GM21390 (cell line): ENCODE results near the gene FNIP2.
"Not testable (repeated sequence)": the region's sequence is repeated elsewhere in the genome, so short reads cannot be mapped to it uniquely, and the experiment has no call there.

Experiments
- ATAC-seq: cut with Tn5 transposase; IDR thresholded peaks from one replicate; pipeline ENCODE4 v1.9.1; 2021; ENCODE audit not compliant: unreplicated experiment

The FNIP2 gene

DNA sequence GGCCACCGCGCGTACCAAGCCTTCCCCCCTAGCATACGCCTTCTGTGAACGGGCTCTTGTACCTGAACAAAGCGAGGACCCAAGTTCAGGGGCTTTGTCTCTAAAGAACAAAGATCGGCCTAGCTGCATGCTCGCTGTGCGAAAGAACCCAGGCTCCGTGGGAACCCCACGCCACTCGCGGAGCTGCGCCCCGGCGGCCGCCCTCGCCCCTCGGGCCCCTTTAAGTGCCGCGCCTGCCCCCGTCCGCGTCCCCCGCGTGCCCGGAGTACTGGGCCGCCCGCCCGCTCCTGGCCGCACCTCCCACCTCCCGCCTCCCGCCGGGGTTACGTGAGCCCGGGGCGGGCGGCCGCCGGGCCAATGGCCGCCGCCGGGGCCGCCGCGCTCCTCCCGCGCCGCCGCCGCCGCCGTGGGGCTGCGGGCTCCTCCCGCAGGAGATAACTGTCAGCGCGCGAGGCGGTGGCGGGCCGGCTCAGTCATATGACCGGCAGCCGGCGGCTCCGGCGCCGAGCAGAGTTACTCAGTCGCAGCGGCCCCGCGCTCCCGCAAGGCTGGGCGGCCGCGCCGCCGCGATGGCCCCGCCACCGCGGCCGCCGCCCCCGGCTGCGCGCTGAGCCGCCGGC is at the start of gene FNIP2:
Gene FNIP2, plus strand, starts transcription at position 472 of the 620 bp plus-strand sequence. CDS start 187 bp downstream, outside the sequence.
- ATAC-seq: peak; percentile 76

DNA sequence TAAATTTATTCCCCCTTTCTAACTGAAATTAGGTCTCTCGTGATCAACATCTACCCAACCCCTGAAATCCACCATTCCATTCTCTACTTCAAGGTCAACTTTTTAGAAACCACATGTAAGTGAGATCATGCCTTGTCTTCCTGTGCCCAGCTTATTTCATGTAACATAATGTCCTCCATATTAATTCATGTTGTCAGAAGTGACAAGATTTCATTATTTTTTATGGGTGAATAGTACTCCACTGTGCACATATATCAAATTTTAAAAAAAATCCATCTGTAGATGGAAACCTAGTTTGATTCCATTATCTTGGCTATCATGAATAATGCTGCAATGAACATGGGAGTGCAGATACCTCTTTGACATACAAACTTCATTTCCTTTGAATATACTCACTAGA is 47.1 kb upstream of the FNIP2 start:
- ATAC-seq: no peak

DNA sequence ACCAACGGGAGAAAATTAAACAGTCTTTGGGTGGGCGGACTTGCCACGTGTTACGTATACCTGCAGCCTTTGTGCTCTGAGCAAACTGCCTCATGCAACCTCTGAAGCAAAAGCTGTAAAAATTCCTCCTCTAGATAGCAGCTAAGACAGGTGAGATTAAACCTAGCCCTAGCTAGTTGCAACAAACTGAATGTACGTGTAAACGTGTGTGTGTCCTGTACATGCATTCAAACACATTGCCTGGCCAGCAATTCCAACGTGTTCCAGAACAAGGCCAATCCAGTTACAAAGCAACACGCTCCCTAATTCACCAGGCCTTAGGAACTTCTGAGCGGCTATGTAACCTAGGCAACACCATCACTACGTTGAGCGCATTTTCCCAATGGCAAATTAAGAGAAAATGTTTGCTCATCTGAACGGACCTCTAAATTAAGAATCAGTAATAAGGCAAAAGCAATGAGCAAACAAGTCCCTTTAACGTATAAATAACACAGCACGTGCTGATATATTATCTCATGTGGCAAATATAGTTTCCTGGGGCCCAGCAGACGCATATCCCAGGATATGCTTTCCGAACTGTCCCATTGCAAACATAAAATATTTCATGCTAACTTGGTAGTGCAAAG is 46.4 kb upstream of the FNIP2 start:
- ATAC-seq: peak; percentile 22

DNA sequence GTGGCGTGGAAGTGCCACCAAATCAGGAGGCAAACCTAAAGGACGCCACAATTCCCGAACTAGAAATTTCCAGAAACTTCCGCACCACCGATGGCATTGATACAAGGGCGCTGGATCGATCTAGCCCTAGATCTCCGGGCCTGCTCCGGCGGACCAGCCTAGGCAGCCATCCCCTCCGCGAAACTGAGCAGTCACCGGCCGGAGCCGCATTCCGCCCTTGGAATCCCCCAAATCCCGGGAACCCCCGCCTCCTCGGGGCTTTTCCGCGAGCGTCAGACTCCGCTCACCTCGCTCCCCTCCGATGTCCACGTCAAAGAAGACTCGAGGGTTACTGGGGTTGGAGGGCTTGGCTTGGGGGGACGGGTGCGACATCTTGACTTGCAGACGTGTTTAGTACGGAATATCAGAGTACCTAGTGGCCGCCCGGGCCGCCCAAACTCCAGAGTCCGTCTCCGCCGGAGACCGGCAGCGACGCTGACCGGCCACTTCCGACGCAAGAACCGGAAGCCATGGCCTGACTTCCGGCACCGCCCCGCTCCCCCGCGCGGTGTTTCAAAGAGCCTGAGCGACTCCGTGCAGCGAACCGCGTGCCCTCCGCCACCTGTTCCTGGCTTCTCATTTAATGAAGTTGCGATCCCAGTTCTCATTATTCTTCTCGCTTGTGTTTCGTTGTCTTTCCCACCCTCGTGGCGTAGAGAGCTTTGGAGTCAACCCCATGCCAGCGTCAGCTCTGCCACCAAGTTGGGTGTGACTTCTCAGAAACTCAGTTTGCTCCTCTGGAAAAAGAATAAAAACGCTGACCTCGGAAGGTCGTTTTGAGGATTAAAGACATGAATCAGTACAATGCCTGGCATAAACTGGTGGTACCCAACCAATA is 45.7 kb upstream of the FNIP2 start, which contains the start of gene PPID:
Gene PPID, minus strand, starts transcription at position 480 of the 877 bp plus-strand sequence. Its CDS starts 108 bp downstream, at position 372.
- ATAC-seq: peak; percentile 96

DNA sequence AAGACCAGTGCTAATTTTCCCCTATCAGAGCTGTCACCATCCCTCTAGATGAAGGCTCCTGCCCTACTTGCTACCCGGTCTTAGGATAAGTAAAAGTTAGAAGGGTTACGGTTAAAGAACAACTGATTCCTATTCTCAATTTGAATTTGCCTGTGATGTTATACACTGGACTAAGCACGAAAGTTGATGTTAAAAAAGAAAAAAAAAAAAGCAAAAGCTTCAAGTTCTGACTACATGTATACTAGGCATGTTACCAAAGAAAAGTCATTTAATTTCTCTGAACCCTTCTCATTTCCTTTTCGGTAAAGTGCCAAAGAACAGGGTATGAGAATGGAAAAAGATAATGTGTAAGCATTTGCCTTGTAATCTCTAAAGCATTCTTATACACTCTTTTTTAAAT is 44.2 kb upstream of the FNIP2 start:
- ATAC-seq: no peak

DNA sequence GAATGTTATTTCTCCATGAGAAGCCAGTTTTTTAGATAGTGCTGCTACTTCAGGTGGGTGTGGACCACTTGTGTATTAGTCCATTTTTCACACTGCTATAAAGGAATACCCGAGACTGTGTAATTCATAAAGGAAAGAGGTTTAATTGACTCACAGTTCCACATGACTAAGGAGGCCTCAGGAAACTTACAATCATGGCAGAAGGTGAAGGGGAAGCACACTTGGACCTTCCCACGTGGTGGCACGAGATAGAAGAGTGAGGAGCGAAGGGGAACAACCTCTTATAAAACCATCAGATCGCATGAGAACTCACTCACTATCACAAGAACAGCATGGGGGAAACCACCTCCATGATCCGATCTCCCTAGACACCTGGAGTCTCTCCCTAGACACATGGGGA is 42.2 kb upstream of the FNIP2 start:
- ATAC-seq: no peak

DNA sequence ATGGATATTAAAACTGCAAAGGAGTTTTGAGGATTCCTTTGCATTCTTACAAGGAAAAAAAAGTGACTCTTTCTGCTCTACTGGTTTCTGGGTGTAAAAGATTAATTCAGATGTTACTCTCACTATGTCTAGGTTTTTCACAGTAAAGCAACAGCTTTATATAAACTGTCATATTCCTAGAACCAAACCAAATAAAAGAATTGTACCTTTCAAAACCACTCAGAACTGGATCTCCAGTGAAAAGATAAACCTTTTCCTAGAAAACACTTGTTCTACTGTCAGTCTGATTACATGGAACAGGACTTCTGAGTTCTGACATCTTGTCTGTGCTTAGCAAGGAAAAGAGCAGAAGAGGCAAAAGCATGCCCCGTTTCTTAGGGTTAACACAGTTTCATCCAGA is 40.6 kb upstream of the FNIP2 start:
- ATAC-seq: no peak

DNA sequence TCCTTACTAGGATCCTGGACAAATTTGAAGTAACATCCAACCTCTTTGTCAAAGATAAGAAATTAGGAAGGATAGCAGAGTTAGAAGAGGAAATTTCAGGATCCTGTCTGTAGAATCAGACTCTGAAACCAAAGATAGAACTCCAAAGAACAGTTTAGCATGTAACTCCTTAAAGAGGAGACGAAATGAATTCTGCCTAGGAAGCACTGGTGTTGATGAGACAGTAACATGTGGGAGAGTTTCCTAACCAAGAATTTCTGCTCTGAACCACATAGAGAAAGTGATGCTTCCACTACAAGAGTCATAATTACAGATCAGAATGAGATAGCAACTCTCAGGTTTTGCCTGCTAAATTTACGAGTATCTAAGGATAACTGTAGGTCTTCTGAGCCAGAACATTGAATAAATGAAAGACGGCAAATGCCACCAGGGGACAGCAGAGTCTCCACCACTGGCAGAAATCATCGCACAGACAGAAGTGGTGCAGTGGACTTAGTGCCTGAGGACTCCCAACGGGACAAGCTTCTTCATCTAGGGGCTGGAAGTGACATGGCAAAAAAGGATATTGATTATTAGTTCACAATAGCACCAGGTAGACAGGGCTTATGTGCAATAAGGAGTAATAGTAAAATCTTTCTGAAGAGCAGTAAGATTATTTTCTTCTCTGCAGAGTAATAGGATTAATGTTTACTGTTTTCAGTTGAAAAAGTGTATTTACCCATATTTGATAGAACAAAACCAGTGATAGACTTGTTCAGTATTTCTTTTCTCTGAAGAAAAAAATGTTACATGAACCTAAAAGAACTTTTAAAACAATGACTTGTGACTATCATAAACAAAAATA is 38.9 kb upstream of the FNIP2 start:
- ATAC-seq: peak; percentile 92

DNA sequence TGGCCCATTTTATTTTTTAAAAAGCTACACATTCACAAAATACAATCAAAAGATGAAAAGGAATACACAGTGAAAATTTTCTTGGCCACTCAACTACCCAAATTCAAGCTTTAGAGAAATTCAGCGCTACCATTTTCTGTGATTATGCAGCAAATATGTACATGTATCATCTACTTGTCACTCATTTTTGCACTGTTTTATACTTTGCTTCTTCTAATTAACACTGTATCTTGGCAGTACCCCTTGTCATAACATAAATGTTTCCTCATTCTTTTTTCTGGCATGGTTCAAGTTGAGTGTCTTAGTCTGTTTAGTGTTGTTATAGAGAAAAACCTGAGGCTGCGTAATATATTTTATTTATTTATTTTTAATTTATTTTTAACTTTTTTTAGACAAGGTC is 30.0 kb upstream of the FNIP2 start:
- no peak for ATAC-seq

DNA sequence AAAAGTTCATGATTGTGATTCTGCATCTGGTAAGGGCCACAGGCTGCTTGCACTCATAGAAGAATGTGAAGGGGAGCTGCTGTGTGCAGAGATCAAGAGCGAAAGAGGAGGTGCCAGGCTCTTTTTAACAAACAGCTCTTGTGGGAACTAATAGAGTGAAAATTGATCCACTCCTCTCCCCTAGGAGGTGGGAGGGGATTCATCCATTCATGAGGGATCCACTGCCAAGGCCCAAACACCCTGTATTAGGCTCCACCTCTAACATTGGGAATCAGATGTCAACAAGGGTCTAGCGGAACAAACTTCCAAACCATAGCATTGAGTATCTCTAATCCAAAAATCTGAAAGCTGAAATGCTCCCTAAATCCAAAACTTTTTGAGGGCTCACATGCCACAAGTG is 29.2 kb upstream of the FNIP2 start:
- no peak for ATAC-seq

DNA sequence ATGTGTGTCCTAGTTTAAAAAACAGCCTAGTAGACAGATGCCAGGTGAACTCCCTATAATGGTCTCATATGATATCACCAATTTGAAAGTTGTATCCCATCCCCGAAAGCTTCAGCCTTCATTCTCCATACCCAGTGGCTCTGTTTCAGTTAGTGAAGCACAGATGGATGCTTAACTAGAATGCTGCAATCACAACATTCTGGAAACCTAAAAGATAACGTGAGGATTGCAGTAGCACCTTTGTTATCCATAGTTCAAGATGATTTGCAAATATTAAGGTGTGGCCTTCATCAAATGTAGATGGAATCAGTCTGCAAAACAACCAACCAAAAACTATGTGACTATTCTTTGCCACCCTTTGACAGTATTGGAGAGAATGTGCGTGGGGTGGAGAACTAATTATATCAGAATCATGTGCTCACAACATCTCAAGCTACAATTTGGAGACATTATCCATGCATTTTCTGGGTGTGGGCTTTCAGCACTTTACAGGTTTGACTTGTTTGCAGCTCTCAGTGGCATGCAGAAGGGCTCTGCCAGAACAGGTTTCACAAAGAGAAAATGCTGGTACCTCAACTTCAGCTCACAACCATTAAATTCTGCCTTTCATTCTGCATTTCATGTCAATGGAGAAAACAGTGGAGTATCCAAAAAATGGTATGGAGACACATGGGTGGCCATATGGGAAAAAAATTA is 27.4 kb upstream of the FNIP2 start:
- no peak for ATAC-seq

DNA sequence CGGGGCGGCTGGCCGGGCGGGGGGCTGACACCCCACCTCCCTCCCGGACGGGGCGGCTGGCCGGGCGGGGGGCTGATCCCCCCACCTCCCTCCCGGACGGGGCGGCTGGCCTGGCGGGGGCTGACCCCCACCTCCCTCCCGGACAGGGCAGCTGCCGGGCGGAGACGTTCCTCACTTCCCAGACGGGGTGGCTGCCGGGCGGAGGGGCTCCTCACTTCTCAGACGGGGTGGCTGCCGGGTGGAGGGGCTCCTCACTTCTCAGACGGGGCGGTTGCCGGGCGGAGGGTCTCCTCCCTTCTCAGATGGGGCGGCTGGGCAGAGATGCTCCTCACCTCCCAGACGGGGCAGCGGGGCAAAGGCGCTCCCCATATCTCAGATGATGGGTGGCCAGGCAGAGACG is 22.3 kb upstream of the FNIP2 start:
- not testable (repeated sequence) for ATAC-seq

DNA sequence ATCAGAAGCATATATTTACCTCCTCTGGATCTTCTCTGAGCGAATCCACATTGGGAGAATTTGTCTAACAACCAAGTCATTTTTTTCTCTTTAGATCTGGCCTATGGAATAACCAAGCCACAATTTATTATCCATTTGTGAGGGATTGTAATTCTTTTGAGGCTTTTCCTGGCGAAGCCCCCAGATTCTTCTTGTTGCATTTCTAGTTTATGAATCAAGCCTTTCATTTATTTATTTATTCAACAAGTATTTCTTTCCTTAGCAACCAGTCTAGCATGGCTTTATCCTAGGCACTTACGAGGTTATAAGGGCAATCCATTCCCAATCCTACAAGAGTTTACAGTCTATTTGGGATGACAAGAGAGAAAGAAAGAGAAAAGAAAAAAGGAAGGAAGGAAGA is 18.4 kb upstream of the FNIP2 start:
- ATAC-seq: no peak

DNA sequence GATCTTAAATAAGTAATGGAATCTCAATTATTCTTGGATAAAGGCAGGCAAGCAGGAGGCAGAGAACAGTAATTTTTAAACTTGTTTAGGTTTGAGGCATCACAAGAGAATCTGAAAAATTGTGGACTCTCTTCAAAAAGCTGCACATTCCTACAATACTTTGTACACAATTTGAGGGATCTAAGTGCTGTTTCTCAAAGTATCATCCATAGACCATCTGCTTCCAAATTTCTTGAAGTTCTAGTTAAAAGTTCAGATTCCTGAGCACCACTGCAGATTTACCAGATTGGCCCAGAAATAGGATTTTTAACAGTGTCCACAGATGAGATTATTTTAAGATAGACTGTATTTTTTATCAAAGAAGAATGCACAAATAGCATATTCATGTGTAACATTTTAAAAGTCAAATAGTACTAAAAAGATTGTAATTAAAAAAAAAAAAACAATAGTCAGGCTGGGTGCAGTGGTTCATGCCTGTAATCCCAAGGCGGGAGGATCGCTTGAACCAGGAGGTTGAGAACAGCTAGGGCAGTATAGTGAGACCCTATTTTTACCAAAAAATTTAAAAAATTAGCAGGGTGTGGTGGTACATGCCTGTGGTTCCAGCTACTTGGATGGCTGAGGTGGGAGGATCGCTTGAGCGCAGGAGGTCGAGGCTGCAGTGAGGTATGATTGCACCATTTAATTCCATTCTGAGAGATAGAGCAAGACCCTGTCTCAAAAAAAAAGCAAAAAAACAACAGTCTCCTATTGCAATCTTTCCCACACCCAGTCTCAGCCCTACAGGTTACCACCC is 14.2 kb upstream of the FNIP2 start:
- ATAC-seq: no peak

DNA sequence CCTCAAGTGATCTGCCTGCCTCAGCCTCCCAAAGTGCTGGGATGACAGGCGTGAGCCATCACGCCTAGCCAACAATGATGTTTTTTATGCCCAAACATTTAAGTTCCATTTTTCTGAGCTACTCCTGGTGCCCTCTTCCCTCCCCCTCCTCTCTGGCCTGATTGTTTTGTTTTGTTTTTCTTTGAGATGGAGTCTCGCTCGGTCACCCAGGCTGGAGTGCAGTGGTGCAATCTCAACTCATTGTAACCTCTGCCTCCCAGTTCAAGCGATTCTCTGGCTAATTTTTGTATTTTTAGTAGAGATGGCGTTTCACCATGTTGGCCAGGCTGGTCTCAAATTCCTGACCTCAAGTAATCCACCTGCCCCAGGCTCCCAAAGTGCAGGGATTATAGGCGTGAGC is 13.0 kb upstream of the FNIP2 start:
- not testable (repeated sequence) for ATAC-seq

DNA sequence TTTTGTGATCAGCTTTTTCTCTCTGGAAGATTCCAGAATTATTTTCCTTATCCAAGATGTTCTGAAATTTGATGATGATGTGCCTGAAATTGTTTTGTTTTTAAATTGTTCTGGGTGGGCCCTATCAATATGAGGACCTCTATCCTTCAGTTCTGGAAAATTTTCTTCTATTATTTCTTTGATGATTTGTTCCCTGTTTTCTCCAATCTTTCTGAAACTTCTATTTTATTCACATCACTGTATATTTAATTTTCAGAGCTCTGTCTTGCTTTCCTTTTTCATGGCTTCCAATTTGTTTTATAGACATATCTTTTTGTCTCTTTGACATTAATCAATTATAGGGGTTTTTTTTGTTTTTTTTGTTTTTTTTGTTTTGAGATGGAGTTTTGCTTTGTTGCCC is 12.2 kb upstream of the FNIP2 start:
- ATAC-seq: no peak

DNA sequence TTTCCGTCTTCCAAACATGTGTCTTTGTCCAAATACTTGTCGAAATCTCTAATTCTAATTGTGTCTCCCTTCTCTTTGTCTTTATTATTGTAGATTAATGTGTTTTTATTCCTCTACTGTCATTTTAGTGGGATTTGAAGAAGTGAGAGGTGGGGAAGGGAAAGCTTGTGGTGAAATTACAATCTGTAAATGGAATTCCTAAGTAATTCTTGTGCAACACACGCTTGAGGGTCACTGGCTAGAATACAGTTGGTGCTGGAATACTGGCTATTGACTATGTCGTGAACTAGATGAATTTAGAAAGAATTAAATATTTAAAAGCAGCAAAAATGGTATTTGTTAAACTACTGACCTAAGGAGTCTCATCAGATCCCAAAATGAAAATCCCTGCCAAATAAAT is 10.7 kb upstream of the FNIP2 start:
- ATAC-seq: no peak

DNA sequence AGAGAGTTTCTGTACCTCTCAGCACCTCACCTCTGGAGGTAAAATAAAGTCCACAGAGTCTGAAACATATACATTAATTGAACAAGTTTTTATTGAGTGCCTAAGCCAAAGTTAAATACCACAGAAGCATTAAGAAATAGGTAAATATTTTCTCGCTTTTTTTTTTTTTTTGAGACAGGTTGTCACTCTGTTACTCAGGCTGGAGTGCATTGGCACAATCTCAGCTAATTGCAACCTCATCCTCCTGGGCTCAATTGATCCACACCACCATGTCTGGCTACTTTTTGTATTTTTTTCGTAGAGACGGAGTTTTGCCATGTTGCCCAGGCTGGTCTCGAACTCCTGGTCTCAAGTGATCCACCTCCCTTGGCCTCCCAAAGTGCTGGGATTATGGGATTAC is 10.1 kb upstream of the FNIP2 start:
- ATAC-seq: no peak

DNA sequence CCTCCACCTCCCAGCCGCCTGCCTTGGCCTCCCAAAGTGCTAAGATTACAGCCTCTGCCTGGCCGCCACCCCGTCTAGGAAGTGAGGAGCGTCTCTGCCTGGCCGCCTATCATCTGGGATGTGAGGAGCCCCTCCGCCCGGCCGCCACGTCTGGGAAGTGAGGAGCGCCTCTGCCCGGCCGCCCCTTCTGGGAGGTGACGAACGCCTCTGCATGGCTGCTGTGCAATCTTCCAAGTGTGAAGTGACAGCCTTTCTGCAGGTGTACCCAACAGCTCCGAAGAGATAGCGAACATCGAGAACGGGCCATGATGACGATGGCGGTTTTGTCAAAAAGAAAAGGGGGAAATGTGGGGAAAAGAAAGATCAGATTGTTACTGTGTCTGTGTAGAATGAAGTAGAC is 9.3 kb upstream of the FNIP2 start:
- ATAC-seq: not testable (repeated sequence)

DNA sequence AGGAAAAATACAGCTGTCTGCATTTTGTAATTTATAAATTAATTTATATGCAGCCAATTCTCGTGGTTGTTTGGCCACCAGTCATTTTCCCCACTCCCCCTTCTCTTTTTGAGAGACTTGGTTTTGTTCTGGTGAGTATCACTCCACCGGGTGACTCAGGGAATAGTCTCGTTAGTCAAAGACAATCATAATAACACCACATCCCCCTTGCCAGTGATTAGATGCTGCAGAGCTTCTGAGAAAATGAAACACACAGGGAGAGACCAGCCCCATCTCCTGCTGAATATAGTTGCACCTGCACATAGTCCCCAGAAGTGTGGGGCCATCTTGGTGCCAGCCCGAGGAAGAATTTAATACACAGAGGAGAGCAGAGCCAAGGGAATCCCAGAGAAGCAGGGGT is 8.0 kb upstream of the FNIP2 start:
- no peak for ATAC-seq
